OCI-LY7 (cell line): Measurements from ENCODE around the gene AGAP3. TPM values are rescaled to one million over a fixed set of nuclear protein-coding genes. Genes with fewer than 3 reads are reported as not detected.

Experiments
- BruUV-seq: library from RNA; stranded (reverse); fragments of 400-500 nt; replicated peaks from 2 replicates; lab custom pipeline; 2021; lab: Mats Ljungman, UMichigan
- CTCF ChIA-PET: fragments of 300-600 bp; sonication (Branson Sonifier 250); formaldehyde crosslinking; loops from one replicate; lab custom pipeline; 2022; ENCODE audit warnings: antibody characterized with exemption; ENCODE audit not compliant: unreplicated experiment; lab: Charles Lee
- POLR2A ChIA-PET: fragments of 300-600 bp; sonication (Branson Sonifier 250); formaldehyde crosslinking; loops from one replicate; lab custom pipeline; 2022; ENCODE audit warnings: antibody characterized with exemption; lab: Charles Lee
- DNase-seq: peaks from one replicate; pipeline ENCODE4 v3.0.0-alpha.2; 2015; ENCODE audit warnings: low spot score
- H2AFZ ChIP-seq: fragments of 200-600 bp; sonication (generic), shearing (Covaris generic); 2 replicates; pipeline ENCODE4 v1.6.1; 2014; ENCODE audit warnings: mild to moderate bottlenecking, antibody characterized with exemption, low read length, moderate library complexity
- H3K27ac ChIP-seq: fragments of 200-600 bp; sonication (generic); 2 replicates; pipeline ENCODE4 v1.5.1; 2014; ENCODE audit warnings: mixed run types, low read depth, mild to moderate bottlenecking, moderate library complexity, low read length, inconsistent platforms; ENCODE audit not compliant: poor library complexity, severe bottlenecking
- H3K36me3 ChIP-seq: fragments of 200-600 bp; sonication (generic); 2 replicates; pipeline ENCODE4 v1.6.1; 2014; ENCODE audit warnings: mild to moderate bottlenecking, antibody characterized with exemption, low read length, moderate library complexity, mixed read lengths; ENCODE audit not compliant: insufficient read depth
- H3K4me1 ChIP-seq: fragments of 200-600 bp; sonication (generic); 2 replicates; pipeline ENCODE4 v1.5.1; 2014; ENCODE audit warnings: mild to moderate bottlenecking, low read length; ENCODE audit not compliant: insufficient read depth, poor library complexity, severe bottlenecking
- H3K4me2 ChIP-seq: fragments of 200-600 bp; sonication (generic); 2 replicates; pipeline ENCODE4 v1.6.1; 2014; ENCODE audit warnings: mild to moderate bottlenecking, low read length
- H3K4me3 ChIP-seq: fragments of 200-600 bp; sonication (generic); 2 replicates; pipeline ENCODE4 v1.5.1; 2014; ENCODE audit warnings: mild to moderate bottlenecking, low read depth, low read length; ENCODE audit not compliant: poor library complexity, severe bottlenecking
- H3K79me2 ChIP-seq: fragments of 200-600 bp; sonication (generic); 2 replicates; pipeline ENCODE4 v1.6.1; 2016; ENCODE audit warnings: low read depth, mild to moderate bottlenecking, low read length, moderate library complexity, mixed read lengths; ENCODE audit not compliant: insufficient read depth
- H3K9me2 ChIP-seq: fragments of 200-600 bp; sonication (generic); 2 replicates; pipeline ENCODE4 v1.6.1; 2016; ENCODE audit warnings: mild to moderate bottlenecking, low read length, mixed read lengths; ENCODE audit not compliant: insufficient read depth
- H3K9me3 ChIP-seq: fragments of 200-600 bp; sonication (generic); 2 replicates; pipeline ENCODE4 v1.6.1; 2014; ENCODE audit warnings: mild to moderate bottlenecking, mixed run types, low read length, mixed read lengths
- H4K20me1 ChIP-seq: fragments of 200-600 bp; sonication (generic); 2 replicates; pipeline ENCODE4 v1.6.1; 2014; ENCODE audit warnings: mild to moderate bottlenecking, antibody characterized with exemption, low read length, moderate library complexity, mixed read lengths; ENCODE audit not compliant: insufficient read depth
- CTCF ChIP-seq: fragments of 200-600 bp; sonication (generic); conservative IDR thresholded peaks from 2 replicates; pipeline ENCODE4 v1.5.1; 2014; ENCODE audit warnings: mild to moderate bottlenecking, antibody characterized with exemption, low read length, moderate library complexity, mixed read lengths
- EZH2phosphoT487 ChIP-seq: fragments of 200-600 bp; sonication (generic); IDR thresholded peaks from 2 replicates; pipeline ENCODE4 v1.6.1; 2018; ENCODE audit warnings: low read depth, borderline replicate concordance, mild to moderate bottlenecking, mixed run types, antibody characterized with exemption, low read length, moderate library complexity, mixed read lengths
- intact Hi-C: fragments of 100-400 bp; cut with micrococcal nuclease; formaldehyde crosslinking; loops from one replicate; pipeline ENCODE4 v1.10.0; 2022; ENCODE audit not compliant: unreplicated experiment
- total RNA-seq, 2 experiments: library from RNA; depleted of rRNA in 1 of 2; stranded (reverse); fragments of >200 nt in 1 of 2; shearing (Covaris generic) in 1 of 2; gene quantifications; 2 replicates each; pipeline ENCODE4 v1.2.3, GENCODE V29; 2014 to 2022

The AGAP3 gene
- total RNA-seq, 2 experiments from 2014 or later, result 4.8 to 30.9 TPM

- no peak for TF ChIP-seq CTCF
- no peak for TF ChIP-seq EZH2phosphoT487
- Histone ChIP-seq H3K4me3 (no peak overlapping the region), H3K36me3 (no peaks in the 10 kb centered on the region), H3K9me2 (no peaks in the 10 kb centered on the region), H4K20me1 (no peaks in the 10 kb centered on the region), H3K9me3 (no peaks in the 10 kb centered on the region), H3K4me2 (no peak overlapping the region), H3K27ac (no peak overlapping the region), H2AFZ (no peak overlapping the region), H3K79me2 (no peaks in the 10 kb centered on the region), H3K4me1 (no peaks in the 10 kb centered on the region)
- BruUV-seq, result no TSS peak
- intact Hi-C loops, result no loop called here
- CTCF ChIA-PET, result no interaction called here
- DNase-seq, result no peak
- POLR2A ChIA-PET, result interaction anchor here (0.5 kb wide), 1 partner anchor 41 kb away, joined by 3 read pairs; no protein-coding TSS in a partner anchor
Measured at GRCh38 chr7:151135866-151136843, 49.9 kb downstream of the AGAP3 start.

GRCh38 chr7:151137076-151137675 lies 50.9 kb downstream of the AGAP3 start:
- Histone ChIP-seq H3K9me2 (no peaks in the 10 kb centered on the region), H4K20me1 (no peaks in the 10 kb centered on the region), H3K4me3 (no peak overlapping the region), H3K27ac (no peak overlapping the region), H3K36me3 (no peaks in the 10 kb centered on the region), H3K4me1 (no peaks in the 10 kb centered on the region), H3K79me2 (no peaks in the 10 kb centered on the region), H2AFZ (no peak overlapping the region), H3K9me3 (no peaks in the 10 kb centered on the region), H3K4me2 (no peak overlapping the region)
- ChIA-PET CTCF (no interaction called here), POLR2A (no interaction called here)
- intact Hi-C loops, result no loop called here
- BruUV-seq, result no TSS peak
- no peak for TF ChIP-seq CTCF
- TF ChIP-seq EZH2phosphoT487, result no peak
- no peak for DNase-seq

DNA sequence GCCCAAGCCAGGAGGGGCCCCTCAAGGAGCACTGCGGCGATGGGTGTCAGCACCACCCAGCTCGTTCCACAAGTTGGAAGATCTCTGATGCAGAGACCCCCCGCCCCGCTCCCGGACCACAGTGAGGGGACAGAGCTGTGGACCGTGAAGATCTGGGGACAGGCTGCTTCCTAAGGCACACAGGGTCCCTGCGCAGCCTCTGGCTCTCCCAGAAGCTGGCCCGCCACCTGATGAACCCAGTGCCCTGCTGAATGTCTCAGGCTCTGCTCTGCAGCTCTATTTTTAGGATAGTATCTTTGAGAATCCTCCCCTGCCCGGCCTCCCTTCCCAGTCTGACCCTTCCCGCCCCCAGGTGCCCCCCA lies 51.5 kb downstream of the AGAP3 start:
- BruUV-seq, result no TSS peak
- H3K9me3 ChIP-seq, result no peaks in the 10 kb centered on the region
- H3K4me2 ChIP-seq, result no peak overlapping the region
- H3K9me2 ChIP-seq, result no peaks in the 10 kb centered on the region
- ChIA-PET POLR2A (no interaction called here), CTCF (no interaction called here)
- TF ChIP-seq EZH2phosphoT487 (no peak), CTCF (no peak)
- no peaks in the 10 kb centered on the region for H3K36me3 ChIP-seq
- DNase-seq, result no peak
- H4K20me1 ChIP-seq, result no peaks in the 10 kb centered on the region
- H3K27ac ChIP-seq, result no peak overlapping the region
- no peaks in the 10 kb centered on the region for H3K4me1 ChIP-seq
- H2AFZ ChIP-seq, result no peak overlapping the region
- no peaks in the 10 kb centered on the region for H3K79me2 ChIP-seq
- intact Hi-C loops, result no loop called here
- no peak overlapping the region for H3K4me3 ChIP-seq
